Measurements from ENCODE around the gene MLPH.

- TF ChIP-seq, protein P1, sequence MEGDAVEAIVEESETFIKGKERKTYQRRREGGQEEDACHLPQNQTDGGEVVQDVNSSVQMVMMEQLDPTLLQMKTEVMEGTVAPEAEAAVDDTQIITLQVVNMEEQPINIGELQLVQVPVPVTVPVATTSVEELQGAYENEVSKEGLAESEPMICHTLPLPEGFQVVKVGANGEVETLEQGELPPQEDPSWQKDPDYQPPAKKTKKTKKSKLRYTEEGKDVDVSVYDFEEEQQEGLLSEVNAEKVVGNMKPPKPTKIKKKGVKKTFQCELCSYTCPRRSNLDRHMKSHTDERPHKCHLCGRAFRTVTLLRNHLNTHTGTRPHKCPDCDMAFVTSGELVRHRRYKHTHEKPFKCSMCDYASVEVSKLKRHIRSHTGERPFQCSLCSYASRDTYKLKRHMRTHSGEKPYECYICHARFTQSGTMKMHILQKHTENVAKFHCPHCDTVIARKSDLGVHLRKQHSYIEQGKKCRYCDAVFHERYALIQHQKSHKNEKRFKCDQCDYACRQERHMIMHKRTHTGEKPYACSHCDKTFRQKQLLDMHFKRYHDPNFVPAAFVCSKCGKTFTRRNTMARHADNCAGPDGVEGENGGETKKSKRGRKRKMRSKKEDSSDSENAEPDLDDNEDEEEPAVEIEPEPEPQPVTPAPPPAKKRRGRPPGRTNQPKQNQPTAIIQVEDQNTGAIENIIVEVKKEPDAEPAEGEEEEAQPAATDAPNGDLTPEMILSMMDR (IDR thresholded peaks at IDR 0.05) = no peak
- peak; percentile 69 for TF ChIP-seq POLR2A (IDR thresholded peaks at IDR 0.05)
These were observed 103.5 kb downstream of the MLPH start, which contains the start of gene RAB17 for GRCh38 chr2:237590272-237591140.
